Skin epidermis (tissue), 12 donors: ENCODE data around the gene RRP1.

Source experiments
- H3K27ac ChIP-seq, 21 experiments: fragments of 200-600 bp; sonication (generic) in 11 of 21; one replicate each; pipeline ENCODE4 v1.5.0; 2020; ENCODE audit warnings: mild to moderate bottlenecking in 3 of 21, inconsistent platforms in 2 of 21, moderate library complexity in 2 of 21
- H3K4me3 ChIP-seq, 7 experiments: fragments of 200-600 bp; sonication (generic) in 2 of 7; one replicate each; pipeline ENCODE4 v1.5.0; 2020; ENCODE audit warnings: inconsistent platforms in 2 of 7, mild to moderate bottlenecking in 2 of 7, moderate library complexity in 1 of 7

RRP1 gene

GRCh38 chr21:43772425-43772821 is 17.0 kb upstream of the RRP1 start:
- Histone ChIP-seq H3K4me3 (no peak overlapping the region), H3K27ac (peak overlapping the region in 3 of 21 experiments; percentile 8 to 37 (median 12))

DNA sequence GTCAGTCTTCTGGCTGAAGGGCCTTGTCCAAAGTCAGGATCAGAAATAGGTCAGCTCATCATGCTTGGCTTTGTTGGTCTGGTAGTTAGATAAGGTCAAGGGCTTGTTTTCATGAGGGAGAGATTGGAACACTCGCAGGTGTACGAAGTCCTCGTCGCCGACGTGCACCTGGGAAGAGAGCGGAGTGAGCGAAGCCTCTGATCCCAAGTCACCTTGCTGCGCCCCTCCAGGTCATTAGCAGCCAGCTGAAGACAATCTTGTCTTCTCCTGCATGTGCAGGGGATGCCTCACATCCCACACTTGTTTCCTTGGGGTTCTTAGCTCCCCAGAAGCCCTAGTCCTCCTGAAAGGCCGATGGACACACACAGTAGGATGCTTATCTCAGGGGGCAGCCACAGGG is 15.2 kb upstream of the RRP1 start:
- peak overlapping the region in 2 of 7 experiments; percentile 65 to 98 for H3K4me3 ChIP-seq
- H3K27ac ChIP-seq: peak overlapping the region in 3 of 21 experiments; percentile 25 to 93 (median 87)

DNA sequence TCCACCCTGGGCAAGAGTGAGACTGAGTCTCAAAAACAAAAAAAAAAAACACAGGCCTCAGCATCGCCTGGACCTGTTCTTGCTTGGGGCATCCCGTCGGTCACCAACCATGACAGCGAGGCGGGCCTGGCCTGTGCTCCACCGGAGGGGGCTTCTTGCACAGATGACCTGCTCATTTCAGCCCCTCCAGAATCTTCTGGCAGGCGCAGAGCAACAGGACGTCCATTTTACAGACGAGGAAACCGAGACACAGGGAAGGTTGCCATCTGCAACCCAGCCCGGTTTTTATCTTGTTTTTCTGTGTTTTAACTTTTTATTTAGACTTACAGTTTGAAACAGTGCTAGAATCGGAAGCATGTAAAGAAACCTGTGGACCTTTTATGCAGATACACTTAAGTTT is 14.2 kb upstream of the RRP1 start:
- Histone ChIP-seq H3K4me3 (peak overlapping the region; percentile 56 to 98 (median 83)), H3K27ac (peak overlapping the region in 18 of 21 experiments; percentile 87 to 99 (median 97))

DNA sequence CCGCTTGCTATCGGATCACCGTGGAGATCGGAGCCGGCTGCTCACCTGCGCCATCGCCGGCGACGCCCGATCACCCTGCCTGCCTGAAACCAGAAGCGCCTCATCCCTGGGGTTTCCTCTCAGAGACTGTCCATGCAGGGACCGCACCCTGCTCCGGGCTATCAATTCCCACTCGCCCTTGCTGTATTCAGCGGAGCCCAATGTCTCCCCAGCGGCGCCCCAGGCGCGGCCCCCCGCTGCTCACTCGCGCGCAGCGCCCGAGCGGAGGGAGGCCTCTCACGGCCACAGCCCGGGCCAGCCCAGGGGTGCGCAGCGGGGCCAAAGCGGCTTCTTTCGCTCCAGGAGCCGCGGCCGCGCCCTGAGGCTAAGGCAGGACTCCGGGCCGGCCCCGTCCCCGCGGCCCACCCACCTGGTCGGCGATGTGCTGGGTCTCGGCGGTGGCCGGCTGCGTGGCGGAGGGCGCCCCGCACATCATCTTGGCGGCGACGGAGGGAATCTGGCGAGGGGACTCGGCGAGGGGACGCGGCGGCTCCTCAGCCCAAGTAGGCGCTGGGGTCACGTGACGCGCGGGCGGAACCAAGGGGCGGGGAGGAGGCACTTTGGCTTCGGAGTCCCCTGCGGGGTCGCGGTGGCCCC is 13.5 kb upstream of the RRP1 start, which contains the start of gene CSTB:
Gene CSTB, minus strand, starts transcription at position 514 of the 636 bp plus-strand sequence. Its CDS starts 39 bp downstream, at position 475.
- H3K27ac ChIP-seq: peak within 1 kb of the TSS; percentile 87 to 99 (median 97)
- H3K4me3 ChIP-seq: peak within 1 kb of the TSS; percentile 56 to 98 (median 83)

DNA sequence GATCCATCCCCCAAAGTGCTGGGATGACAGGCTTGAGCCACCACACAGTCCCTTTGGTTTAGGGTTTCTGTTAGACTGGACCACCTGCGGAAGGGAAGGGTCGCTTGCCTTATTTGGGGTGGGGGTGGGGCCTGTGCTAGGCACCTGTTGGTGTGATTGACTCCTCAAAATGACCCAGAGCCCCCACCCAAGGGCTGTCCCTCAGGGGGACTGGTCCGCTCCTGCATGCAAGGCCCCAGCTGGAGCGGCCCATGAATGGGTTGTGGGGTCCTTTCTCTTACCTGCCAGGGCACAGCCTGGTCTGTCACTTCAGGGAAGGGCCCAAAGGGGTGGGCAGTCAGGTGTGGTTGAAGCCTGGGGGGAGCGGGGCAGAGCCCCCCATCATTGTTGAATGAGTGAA is 11.4 kb upstream of the RRP1 start:
- H3K27ac ChIP-seq: peak overlapping the region in 13 of 21 experiments; percentile 22 to 81 (median 48)
- no peak overlapping the region for H3K4me3 ChIP-seq

DNA sequence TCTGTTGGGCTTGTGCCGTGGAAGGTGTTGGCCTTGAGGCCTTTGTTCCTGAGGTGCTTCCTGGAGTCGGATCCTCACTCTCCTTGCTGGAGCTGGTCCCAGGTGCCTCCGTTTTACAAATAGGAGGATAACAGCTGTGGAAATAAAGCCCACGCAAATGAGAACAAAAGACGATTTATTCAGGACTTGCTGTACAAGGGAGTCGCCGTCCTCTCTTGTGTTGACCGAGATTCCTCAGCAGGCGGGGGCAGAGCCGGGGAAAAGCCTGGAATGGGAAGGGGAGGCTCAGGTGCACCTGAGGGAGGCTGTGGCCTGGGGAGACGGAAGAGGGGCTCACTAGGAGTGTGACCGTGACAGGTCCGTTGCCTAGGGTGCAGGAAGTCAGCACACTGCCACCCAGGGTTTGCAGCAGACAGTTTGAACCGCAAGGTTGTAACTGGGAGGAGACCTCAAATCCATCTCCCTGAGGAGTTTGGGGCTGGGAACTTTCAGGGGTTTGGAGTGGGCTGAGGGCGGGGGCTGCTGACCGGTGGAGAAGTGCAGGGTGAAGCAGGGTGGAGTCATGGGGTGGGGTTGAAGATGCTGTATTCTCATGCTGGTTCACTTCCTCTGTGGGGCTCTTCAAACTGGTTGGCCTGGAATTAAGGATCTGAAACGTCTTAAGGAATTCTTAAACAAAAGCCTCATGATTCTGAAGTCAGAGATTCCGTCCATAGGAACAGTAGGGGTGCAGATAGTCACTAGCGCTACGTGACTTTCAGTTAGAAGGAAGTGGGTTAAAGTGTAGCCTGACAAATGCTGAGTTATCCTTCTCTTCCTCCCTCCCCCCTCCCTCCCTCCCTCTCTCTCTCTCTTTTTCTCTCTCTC is 10.7 kb upstream of the RRP1 start:
- Histone ChIP-seq H3K4me3 (no peak overlapping the region), H3K27ac (peak overlapping the region in 17 of 21 experiments; percentile 22 to 81 (median 55))

- no peak overlapping the region for H3K4me3 ChIP-seq
- H3K27ac ChIP-seq: peak overlapping the region in 11 of 21 experiments; percentile 7 to 81 (median 55)
Observed at GRCh38 chr21:43779660-43780059, 9.7 kb upstream of the RRP1 start.

- Histone ChIP-seq H3K27ac (peak overlapping the region in 16 of 21 experiments; percentile 13 to 79 (median 54)), H3K4me3 (no peak overlapping the region)
Observed at GRCh38 chr21:43781846-43782245, 7.5 kb upstream of the RRP1 start.

GRCh38 chr21:43782431-43783097 is 6.8 kb upstream of the RRP1 start:
- Histone ChIP-seq H3K4me3 (no peak overlapping the region), H3K27ac (peak overlapping the region in 15 of 21 experiments; percentile 13 to 79 (median 69))

GRCh38 chr21:43783098-43783700 is 6.2 kb upstream of the RRP1 start:
- Histone ChIP-seq H3K4me3 (no peak overlapping the region), H3K27ac (peak overlapping the region in 14 of 21 experiments; percentile 13 to 79 (median 58))

- peak overlapping the region in 5 of 21 experiments; percentile 16 to 74 (median 48) for H3K27ac ChIP-seq
- H3K4me3 ChIP-seq: no peak overlapping the region
Observed at GRCh38 chr21:43785134-43785533, 4.2 kb upstream of the RRP1 start.

DNA sequence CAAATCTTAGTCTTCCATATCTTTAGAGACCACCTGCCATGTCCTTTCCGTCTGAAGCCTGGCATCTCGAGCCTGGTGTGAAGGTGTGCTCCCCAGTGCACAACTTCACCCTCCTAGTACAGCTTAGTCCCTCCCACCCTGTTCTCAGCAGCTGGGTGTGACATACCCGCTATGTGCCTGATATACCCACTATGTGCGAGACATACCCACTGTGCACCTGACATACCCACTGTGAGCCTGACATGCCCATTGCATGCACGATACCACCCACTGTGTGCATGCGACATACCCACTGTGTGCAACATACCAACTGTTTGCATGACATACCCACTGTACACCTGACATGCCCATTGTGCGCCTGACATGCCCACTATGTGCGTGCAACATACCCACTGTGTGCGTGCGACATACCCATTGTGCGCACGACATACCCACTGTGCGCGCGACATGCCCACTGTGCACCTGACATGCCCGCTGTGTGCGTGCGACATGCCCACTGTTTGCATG is 3.0 kb upstream of the RRP1 start:
- no peak overlapping the region for H3K4me3 ChIP-seq
- H3K27ac ChIP-seq: no peak overlapping the region

DNA sequence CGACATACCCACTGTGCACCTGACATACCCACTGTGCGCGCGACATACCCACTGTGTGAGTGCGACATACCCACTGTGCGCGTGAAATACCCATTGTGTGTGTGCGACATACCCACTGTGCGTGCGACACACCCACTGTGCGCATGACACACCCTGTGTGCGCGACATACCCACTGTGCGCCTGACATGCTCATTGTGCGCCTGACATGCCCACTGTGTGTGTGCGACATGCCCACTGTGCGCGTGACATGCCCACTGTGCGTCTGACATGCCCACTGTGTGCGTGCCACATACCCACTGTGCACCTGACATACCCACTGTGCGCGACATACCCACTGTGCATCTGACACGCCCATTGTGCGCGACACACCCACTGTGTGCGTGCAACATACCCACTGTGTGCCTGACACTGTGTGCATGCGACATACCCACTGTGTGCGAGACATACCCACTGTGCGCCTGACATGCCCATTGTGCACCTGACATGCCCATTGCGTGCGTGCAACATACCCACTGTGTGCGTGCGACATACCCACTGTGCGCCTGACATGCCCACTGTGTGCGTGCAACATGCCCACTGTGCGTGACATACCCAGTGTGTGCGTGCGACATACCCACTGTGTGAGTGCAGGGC is 2.5 kb upstream of the RRP1 start:
- Histone ChIP-seq H3K27ac (no peak overlapping the region), H3K4me3 (no peak overlapping the region)

GRCh38 chr21:43790010-43790524 is 690 bp downstream of the RRP1 start:
- Histone ChIP-seq H3K4me3 (peak overlapping the region; percentile 83 to 99 (median 98)), H3K27ac (peak overlapping the region; percentile 72 to 97 (median 88))

DNA sequence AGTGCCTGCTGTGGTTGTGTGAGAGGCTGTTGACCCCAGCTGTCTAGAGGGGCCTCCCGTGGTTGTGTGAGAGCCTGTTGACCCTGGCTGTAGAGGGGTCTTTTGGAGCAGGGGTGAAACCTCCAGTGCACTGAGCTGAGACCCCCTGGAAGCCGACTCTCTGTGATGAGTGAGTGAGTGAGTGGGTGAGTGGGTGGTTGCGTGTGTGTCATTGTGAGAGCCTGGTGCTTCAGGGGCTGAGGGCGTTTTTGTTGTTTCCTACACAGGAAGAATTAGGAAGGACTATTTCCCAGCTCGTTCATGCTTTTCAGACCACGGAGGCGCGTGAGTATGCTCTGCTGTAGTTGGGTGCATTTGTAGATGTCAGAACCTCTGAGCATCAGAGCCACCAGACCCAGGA is 3.0 kb downstream of the RRP1 start:
- no peak overlapping the region for H3K27ac ChIP-seq
- no peak overlapping the region for H3K4me3 ChIP-seq

DNA sequence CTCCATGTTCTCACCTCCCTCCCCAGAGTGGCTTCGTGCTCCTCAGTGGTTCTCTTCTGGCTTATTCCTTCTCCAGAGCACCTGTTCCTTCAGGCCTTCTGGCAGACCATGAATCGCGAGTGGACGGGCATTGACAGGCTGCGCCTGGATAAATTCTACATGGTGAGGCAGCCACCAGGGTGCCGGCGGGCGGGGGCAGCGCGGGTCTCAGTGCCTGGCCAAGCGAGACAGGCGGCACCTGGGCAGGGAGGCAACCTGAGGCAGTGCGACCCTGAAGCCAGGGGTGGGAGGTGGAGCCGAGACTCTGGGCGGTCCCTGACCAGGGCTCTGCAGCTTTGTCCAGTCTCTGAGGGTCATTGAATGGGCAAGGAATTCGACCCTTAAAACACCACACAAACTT is 3.9 kb downstream of the RRP1 start:
- Histone ChIP-seq H3K27ac (no peak overlapping the region), H3K4me3 (no peak overlapping the region)

- Histone ChIP-seq H3K27ac (no peak overlapping the region), H3K4me3 (no peak overlapping the region)
Observed at GRCh38 chr21:43794311-43794710, 4.9 kb downstream of the RRP1 start.

DNA sequence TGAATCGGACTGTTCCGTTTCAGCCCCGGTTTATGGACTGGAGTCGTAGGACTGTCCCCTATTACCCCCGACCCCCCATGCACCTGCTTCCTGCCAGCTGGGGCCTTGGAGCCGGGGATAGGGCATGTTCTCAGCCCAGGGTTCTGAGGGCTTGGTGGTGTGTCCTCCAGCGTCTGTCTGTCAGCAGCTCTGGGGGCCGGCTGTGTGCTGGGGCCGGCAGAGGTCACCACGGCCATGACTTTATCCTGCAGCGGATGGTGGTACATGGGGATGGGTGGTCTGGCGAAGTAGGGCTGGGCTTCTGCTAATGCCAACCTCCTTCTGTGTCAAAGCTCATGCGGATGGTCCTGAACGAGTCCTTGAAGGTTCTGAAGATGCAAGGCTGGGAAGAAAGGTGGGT is 5.5 kb downstream of the RRP1 start:
- H3K27ac ChIP-seq: no peak overlapping the region
- H3K4me3 ChIP-seq: no peak overlapping the region

DNA sequence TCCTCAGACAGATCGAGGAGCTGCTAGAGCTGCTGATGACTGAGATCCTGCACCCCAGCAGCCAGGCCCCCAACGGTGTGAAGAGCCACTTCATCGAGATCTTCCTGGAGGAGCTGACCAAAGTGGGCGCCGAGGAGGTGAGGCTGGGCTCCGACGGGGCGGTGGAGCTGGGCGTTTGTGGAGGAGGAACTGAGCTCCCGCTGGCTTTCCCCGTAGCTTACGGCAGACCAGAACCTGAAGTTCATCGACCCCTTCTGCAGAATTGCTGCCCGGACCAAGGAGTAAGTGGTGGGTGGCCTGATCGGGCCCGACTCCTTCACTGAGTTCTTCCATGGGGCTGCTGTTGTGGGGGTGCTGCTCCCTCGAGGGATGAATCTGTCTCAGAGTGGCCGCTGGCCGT is 8.0 kb downstream of the RRP1 start:
- Histone ChIP-seq H3K27ac (no peak overlapping the region), H3K4me3 (no peak overlapping the region)
